ENCODE data around the gene PKN2. TPM values are rescaled to one million over a fixed set of nuclear protein-coding genes. Genes with fewer than 3 reads are reported as not detected.

PKN2 gene
- total and polyA plus RNA-seq, 2 of the 4 experiments (the other 2 are of a cell fraction): 12.7 to 22.2 TPM

GRCh38 chr1:88801575-88802208 lies 117.6 kb downstream of the PKN2 start:
- no peak overlapping the region for H3K56ac ChIP-seq (ENCODE audit: extremely low read depth, insufficient read depth, low read length)
- no peak overlapping the region for H2AK9ac ChIP-seq (replicated peaks; ENCODE audit: low read depth, low read length, poor library complexity)
- no peak overlapping the region; the same call in 1 of the 2 replicates for H2AK5ac ChIP-seq (ENCODE audit: low read depth, low read length)
- 0 out of 2 replicates have a peak overlapping the region, but pooled peaks have one; percentile 27 for H3K14ac ChIP-seq (replicated peaks; ENCODE audit: low read depth, low read length)
- no peak overlapping the region for H3K4me3 ChIP-seq (ENCODE audit: insufficient read depth, low read depth, low read length)
- H3K36me3 ChIP-seq (ENCODE audit: control insufficient read depth, insufficient read depth, low read length): peaks cover 18% of the 10 kb centered on the region
- H4K91ac ChIP-seq (ENCODE audit: insufficient read depth, low read depth, low read length): peak overlapping the region; percentile 65; the same call in 1 of the 2 replicates
- ATAC-seq (ENCODE audit: low read depth) (no peak), DNase-seq (peak; percentile 42)
- in situ Hi-C loops (cut with MboI; ENCODE audit: low sequenced_read_pairs) (no loop called here), dilution Hi-C loops (cut with HindIII; ENCODE audit: low sequenced_read_pairs, unreplicated experiment) (no loop called here), intact Hi-C loops (cut with micrococcal nuclease) (no loop called here)
- H3K27ac ChIP-seq (ENCODE audit: insufficient read depth, low read length): peak overlapping the region; percentile 85; the same call in 1 of the 2 replicates
- peak overlapping the region; percentile 99; the same call in 1 of the 2 replicates for H4K5ac ChIP-seq (ENCODE audit: low read depth, low read length)
- no peaks in the 10 kb centered on the region for H4K20me1 ChIP-seq (ENCODE audit: insufficient read depth, low read length)
- ChIA-PET POLR2A (ENCODE audit: unreplicated experiment) (no interaction called here), CTCF (interaction anchor here (0.5 kb wide), 1 partner anchor 1617 kb away, joined by 4 read pairs; no protein-coding TSS in a partner anchor)
- H3K4me1 ChIP-seq (ENCODE audit: control insufficient read depth, insufficient read depth, low read length): peaks cover 3% of the 10 kb centered on the region; the same call in 1 of the 2 replicates
- no peak overlapping the region for H3K4me2 ChIP-seq (ENCODE audit: low read depth, low read length)
- peak overlapping the region; percentile 72 for H3K4ac ChIP-seq (ENCODE audit: low read depth, low read length)
- H2BK15ac ChIP-seq (ENCODE audit: low read depth, low read length): no peak overlapping the region
- H3K9ac ChIP-seq (ENCODE audit: low read depth, low read length): no peak overlapping the region
- peaks cover 6% of the 10 kb centered on the region for H3K9me3 ChIP-seq (ENCODE audit: control insufficient read depth, insufficient read depth, low read length)
- peak overlapping the region; percentile 61; the same call in 1 of the 2 replicates for H3K23ac ChIP-seq (ENCODE audit: low read depth, low read length)
- H3K9me1 ChIP-seq (ENCODE audit: insufficient read depth, low read length): no peaks in the 10 kb centered on the region; the same call in 1 of the 2 replicates
- WGBS, 2 experiments (ENCODE audit: extremely low coverage in 2 of 2, insufficient read length in 1 of 2): 100% methylated on average over 3 of the region's 9 CpGs; no CpG with 5 or more reads in 1 of the 2 experiments
- no TSS peak for BruUV-seq (replicated peaks)
- H3K27me3 ChIP-seq (ENCODE audit: control insufficient read depth, insufficient read depth, low read length): no peaks in the 10 kb centered on the region
- peaks cover 8 to 12% of the 10 kb centered on the region in 2 experiments; a peak in 2 of 4 replicates for H3K79me1 ChIP-seq (ENCODE audit: low read depth in 1 of 2, low read length in 2 of 2)
- TF ChIP-seq USF2 (IDR thresholded peaks at IDR 0.05; ENCODE audit: low read depth, low read length) (no peak), MAFK (IDR thresholded peaks at IDR 0.05; ENCODE audit: low read depth, low read length) (no peak)
- no peak overlapping the region for H2AFZ ChIP-seq (replicated peaks; ENCODE audit: low read length, poor library complexity)
- H2BK120ac ChIP-seq (ENCODE audit: low read depth, low read length): peak overlapping the region; percentile 93; the same call in 1 of the 2 replicates
- H4K8ac ChIP-seq (ENCODE audit: low read depth in 2 of 2, low read length in 2 of 2): peak overlapping the region; percentile 41 to 73; a peak in 2 of 4 replicates
- peak overlapping the region; percentile 99; the same call in 1 of the 2 replicates for H3K18ac ChIP-seq (ENCODE audit: low read depth, low read length)
- H2BK5ac ChIP-seq (ENCODE audit: low read depth, low read length, poor library complexity, severe bottlenecking): peak overlapping the region; percentile 98
- H2BK20ac ChIP-seq (ENCODE audit: low read depth, low read length): peak overlapping the region; percentile 81; the same call in 1 of the 2 replicates
